Gastroesophageal sphincter (tissue), 3 donors: ENCODE data around the gene FHOD3.

Source experiments
- CTCF ChIP-seq, 4 experiments: fragments of 200-600 bp in 2 of 4; fragments of 450-650 bp in 2 of 4; sonication (generic) in 1 of 4; IDR thresholded peaks; one replicate each; pipeline ENCODE4 v1.5.1; 2017 to 2019; ENCODE audit warnings: antibody characterized with exemption in 4 of 4, mild to moderate bottlenecking in 2 of 4, moderate library complexity in 2 of 4
- EP300 ChIP-seq: sonication (generic); formaldehyde crosslinking; IDR thresholded peaks from one replicate; pipeline ENCODE4 v1.6.1; 2017; ENCODE audit warnings: antibody characterized with exemption, mild to moderate bottlenecking

GRCh38 chr18:36809590-36810381, 512.3 kb downstream of the FHOD3 start:
- TF ChIP-seq CTCF (IDR thresholded peaks at IDR 0.05) (peak; percentile 61 to 78 (median 72)), EP300 (no peak)
